Kidney glomerular epithelial cell (primary cell): ENCODE data around the gene SPRING1.

Experiments
- DNase-seq: peaks from one replicate; lab custom pipeline; 2025; lab: John Stamatoyannopoulos, UW

The SPRING1 gene

DNA sequence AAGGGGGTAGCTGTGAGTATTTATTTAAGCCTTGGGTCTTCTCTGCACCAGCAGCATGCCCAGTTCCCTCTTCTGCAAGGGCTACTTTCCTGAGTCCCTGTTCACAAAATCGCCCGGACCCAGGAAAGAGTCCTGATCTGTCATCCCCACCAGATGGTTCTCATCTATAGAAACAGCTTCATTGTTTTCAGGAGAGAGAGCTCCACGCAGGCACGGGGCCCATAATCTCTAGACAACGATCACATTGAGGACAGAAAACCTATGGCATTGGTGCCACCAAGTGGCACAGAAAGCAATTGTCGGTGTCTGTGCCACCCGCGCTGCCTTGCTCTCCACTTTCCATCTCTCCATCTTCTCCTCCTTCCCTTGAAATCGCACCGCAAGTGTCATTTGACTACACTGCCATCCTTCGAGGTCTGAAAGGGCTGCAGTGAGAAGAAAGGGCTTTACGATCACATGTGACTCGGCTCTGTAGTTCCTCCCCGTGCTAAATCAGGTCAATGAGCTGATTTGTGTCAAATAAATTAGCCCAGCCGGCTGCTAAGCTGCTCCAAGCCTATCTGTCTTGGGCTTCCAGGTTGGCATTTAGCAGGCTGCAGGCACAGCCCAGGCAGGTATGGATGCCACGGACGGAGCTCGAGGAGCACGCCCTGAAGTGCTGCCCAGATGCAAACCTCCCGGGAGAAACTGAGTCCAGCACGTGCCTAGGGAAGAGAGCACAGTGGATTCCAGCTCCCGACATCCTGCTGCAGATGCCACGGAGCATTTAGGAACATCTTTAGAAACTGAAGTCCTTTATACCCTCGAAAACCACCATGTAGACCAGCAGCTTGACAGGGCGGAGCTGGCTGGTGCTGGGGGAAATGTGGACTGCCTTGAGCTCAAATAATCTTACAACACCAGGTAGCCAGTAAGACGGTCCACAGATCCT lies 28.8 kb downstream of the SPRING1 start:
- no peak for DNase-seq

- DNase-seq: no peak
Observed at GRCh38 chr12:116707751-116708150, 30.1 kb downstream of the SPRING1 start.

- DNase-seq: no peak
Observed at GRCh38 chr12:116703214-116703795, 34.6 kb downstream of the SPRING1 start.

DNA sequence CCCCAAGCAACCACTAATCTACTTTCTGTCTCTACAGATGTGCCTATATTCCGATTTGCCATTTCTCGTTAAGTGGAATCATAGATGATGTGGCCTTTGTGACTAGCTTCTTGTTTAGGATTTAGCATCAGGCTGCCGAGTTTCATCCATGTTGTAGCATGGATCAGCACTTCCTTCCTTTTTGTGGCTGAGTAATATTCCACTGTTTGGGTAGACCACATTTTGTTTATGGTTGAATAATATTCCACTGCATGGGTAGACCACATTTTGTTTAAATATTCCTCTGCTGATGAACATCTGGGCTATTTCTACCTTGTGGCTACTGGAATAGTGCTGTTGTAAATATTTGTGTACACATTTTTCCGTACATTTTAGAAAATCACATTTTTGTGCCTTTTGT lies 36.4 kb downstream of the SPRING1 start:
- DNase-seq: no peak

GRCh38 chr12:116700066-116700465 lies 37.8 kb downstream of the SPRING1 start:
- DNase-seq: no peak

DNA sequence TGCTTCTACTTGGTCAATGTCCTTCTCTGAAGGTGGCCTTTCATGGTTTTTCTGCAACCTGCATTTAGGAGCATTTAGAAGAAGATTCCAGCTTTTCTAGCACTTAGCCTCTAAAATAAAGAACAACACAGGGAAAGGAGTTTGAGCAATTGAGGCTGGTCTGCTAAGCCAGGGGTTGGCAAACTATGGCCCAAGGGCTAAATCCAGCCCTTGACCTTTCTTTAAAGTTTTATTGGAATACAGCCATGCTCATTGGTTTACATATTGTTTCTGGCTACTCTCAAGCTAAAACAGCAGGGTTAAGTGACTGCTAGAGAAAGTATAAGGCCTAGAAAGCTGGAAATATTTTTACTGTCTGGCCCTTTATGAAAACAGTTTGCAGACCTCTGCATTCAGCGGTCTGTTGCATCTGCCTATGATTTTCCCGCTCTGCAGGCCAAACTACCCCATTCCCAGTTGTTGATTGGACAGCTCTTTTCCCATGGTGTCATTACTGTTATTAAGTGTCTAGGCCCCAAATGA lies 39.3 kb downstream of the SPRING1 start:
- DNase-seq: no peak

DNA sequence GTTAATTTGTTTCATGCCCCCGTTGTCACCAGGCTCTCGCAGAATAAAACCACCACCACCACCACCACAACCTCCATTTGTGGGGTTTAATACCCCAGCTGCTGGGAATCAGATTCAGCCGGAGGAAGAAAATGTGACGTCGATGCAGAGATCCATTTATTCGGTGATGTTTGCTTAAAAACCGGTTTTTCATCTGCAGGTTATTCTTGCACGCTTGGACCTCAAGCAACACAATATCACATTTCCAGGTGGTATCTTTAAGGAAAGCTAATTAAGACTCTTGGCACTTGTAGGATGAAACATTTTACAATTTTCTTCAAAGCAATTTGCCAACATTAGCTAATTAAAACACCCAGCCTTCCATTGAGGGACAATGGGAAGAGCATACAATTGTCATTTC lies 39.8 kb downstream of the SPRING1 start:
- DNase-seq: no peak

DNA sequence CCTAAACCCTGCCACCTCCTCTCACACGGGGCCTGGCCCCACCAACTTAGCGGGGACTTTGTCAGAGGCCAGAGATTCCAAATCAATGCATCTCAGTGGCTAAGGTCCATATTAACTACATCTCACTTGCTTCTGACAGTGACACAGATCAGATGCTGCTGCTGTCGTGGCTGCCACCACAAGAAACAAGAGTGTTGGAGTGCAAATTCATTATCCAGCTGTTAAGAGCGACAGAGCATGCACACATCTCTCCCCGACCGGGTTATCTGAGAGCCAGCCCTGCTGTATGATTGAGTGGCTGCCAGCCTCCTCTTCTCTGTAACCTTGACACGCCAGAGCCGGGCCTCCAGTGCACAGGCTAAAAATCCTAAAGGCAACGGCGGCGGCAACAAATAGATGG lies 40.2 kb downstream of the SPRING1 start:
- no peak for DNase-seq

GRCh38 chr12:116697305-116697704 lies 40.6 kb downstream of the SPRING1 start:
- no peak for DNase-seq

- no peak for DNase-seq
Observed at GRCh38 chr12:116695464-116695725, 42.5 kb downstream of the SPRING1 start.

GRCh38 chr12:116694653-116695463 lies 43.0 kb downstream of the SPRING1 start:
- DNase-seq: no peak

DNA sequence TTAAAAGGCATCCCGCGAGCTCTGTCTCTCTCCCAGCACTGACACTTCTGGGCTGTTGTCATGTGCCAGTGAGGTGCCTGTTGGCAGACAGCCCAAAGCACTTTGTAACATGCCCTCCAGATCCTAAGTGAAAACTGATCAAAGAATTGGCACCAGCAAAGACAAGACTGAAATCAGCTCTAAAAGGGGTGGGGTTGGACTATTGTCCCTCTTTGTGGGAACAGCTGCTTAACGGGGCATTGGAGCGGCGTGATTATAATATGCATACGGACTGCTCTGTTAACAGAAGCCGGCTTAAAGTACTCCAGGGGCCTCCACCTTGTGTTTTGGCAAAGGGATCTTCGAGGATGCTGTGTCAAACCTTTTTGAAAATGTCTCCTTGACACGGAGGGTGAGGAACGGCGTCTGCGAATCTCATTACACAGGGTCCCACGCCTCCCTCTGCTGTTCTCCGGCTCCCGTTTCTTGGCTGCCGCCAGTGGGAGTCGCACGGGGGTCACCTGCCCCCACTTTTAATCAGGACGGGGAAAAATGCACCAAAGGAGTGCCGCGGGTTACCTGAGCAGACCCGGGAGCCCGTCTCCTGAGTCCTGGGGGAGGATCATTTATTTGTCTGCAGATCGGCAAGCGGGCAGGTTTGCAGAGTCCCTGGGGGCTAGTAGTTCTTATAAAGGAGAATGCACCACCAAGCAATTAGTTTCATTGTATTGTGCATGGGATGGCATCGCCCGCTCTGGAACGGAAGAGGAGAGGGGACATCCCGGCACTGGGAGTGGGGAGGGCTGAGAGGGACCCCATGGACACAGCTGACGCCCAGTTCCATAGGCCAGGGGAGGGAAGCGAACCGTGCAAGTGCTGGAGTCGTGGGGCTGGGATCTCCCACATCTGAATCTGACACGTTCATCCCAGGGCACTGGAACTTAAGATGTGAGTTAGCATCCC lies 44.3 kb downstream of the SPRING1 start:
- no peak for DNase-seq

DNA sequence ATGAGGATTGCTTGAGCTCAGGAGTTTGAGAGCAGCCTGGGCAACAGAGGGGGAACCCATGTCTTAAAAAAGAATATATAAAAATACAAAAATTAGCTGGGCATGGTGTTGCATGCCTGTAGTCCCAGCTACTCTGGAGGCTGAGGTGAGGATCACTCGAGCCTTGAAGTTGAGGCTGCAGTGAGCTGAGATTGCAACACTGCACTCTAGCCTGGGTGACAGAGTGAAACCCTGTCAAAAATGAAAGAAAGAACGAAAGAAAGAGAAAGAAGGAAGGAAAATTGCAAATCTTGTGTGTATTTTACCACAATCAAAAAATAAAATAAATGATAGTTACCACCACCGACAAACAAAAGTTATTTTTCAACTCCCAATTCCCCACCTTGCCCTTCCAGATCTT lies 45.3 kb downstream of the SPRING1 start:
- DNase-seq: no peak

DNA sequence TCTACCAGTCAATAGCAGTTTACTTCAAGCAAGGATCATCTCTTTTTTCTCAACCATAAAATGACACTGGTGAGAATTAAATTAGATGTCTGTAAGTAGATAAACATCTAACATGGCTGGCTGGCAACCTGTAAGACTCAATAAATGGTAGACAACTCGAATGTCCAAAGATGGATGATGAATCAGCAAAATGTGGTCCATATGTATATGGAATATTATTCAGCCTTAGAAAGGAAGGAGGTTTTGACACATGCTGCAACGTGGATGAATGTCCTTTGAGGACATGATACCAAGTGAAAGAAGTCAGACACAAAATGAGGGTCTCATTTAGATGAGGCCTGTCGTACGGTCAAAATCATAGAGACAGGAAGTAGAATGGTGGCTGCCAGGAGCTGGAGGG lies 46.2 kb downstream of the SPRING1 start:
- DNase-seq: no peak

GRCh38 chr12:116691205-116691604 lies 46.7 kb downstream of the SPRING1 start:
- DNase-seq: no peak

- no peak for DNase-seq
Observed at GRCh38 chr12:116689979-116690744, 47.7 kb downstream of the SPRING1 start.

- no peak for DNase-seq
Observed at GRCh38 chr12:116689521-116689920, 48.3 kb downstream of the SPRING1 start.
